Stimulated activated CD4-positive, alpha-beta T cell treated with anti-CD3 and anti-CD28 coated beads, TNF-alpha, amount 100 ng/mL, for 48 hours (primary cell): Measurements from ENCODE around the gene PKMYT1.

Experiments used
- DNase-seq, 3 donors: peaks; one replicate each; pipeline ENCODE4 v3.0.0-alpha.2; 2020; ENCODE audit warnings: low read depth in 3 of 3

PKMYT1 gene

DNA sequence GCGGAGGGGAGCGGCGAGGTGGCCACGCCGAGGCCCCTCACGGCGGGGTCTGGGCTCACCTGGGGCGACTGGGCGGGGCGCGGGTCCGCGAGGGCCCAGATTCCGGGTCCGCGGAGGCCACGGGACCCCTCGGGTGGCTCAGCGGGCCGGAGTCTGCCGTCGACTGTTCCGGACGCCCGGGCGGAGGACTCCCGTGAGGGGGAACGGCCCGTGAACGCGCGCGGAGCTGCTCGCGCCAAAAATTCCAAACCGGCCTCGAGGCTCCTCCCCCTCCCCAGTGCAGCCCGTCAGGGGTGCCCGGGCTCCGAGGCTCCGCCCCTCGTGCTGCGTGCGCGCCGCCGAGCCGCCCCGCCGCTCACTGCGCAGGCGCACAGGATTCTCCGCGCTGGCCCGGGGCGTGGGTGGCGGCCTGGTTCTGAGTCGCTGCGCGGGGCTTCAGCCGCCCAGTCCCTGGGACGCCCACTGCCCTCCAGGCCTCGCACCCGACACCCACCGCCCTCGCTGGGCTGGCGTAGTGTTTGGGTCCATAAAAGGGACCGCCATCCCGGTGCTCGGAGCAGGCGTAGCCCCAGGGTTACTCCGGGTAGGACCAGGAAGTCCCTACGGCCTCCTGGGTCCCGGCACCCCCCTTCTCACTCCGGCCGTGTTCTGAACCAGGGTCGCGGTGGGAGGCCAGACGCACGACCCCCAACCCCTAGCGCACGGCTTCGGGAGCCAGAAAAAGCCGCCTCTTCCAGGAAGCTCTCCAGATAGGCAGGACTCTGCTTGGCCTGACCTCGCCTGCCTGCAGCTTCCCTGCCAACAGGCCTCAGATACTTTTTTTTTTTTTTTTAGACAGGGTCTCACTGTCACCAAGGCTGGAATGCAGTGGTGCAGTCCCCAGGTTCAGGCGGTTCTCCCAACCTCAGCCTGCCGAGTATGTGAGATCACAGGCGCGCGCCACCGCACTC is at the start of gene PKMYT1:
Gene PKMYT1, minus strand, starts transcription at position 220 of the 950 bp plus-strand sequence. CDS start 789 bp downstream, outside the sequence.
- peak; percentile 89 to 97 (median 91) for DNase-seq

DNA sequence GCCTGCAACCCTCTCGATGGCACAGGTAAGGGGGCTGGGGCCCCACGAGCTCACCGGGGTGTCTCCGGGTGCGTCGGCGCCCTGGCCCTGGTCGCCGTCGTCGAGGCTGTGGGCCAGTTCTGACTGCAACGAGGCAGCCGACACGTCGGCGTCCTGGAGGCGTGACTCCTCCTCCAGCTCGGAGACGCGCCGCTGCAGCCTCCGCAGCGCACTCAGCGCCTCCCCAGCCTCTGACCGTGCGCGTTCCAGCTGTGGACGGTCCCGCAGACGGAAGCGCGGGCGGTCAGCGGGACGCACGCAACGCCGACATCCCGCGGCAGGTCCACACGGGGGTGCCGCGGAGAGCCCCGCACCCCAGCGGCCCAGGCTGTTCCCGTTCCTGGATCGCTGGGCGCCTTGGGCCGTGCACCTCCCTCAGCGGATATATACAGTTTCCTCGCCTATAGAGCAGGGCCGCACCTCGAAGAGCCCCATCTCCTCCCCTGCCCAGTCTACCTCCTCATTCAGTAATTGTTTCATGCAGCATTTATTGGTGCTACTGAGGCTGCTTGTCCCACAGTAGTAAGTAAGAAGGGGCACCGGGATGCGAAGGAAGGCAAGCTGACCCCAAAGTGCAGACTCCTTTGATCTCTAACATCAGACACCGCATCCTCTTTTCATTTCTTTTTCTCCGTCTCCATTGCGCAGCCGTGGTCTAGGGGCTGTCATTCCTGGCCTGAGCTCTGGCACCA is 49.4 kb upstream of the PKMYT1 start:
- DNase-seq, result peak in 1 of 3 donors; percentile 29

DNA sequence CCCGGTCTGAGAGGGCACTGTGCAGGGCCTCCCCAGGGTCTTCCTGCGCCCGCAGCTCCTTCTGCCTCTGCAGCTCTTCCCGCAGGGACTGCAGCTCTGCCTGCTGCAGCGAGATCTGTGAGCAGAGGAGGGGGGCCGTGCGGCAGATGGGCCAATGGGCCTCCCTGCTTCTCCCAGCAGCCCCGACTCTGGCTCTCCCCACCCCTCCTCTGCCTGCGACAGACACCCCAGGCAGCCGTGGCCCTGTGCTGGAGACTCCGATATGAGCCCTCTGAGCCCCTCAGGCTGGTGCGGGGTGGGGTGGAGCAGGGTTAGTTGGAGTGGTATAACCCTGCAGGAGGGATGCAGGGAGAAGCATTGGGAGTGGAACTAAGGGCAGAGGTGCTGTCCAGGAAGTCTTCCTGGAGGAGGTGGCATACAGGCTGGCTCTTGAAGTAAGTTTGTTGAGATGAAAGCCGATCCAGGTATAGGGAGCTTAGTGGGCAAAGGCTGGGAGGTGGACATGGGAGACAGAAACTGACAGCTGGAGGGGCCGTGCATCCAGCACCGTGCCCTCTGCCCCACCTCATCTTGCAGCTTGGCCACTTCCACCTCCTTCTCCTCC is 48.6 kb upstream of the PKMYT1 start:
- no peak for DNase-seq

DNA sequence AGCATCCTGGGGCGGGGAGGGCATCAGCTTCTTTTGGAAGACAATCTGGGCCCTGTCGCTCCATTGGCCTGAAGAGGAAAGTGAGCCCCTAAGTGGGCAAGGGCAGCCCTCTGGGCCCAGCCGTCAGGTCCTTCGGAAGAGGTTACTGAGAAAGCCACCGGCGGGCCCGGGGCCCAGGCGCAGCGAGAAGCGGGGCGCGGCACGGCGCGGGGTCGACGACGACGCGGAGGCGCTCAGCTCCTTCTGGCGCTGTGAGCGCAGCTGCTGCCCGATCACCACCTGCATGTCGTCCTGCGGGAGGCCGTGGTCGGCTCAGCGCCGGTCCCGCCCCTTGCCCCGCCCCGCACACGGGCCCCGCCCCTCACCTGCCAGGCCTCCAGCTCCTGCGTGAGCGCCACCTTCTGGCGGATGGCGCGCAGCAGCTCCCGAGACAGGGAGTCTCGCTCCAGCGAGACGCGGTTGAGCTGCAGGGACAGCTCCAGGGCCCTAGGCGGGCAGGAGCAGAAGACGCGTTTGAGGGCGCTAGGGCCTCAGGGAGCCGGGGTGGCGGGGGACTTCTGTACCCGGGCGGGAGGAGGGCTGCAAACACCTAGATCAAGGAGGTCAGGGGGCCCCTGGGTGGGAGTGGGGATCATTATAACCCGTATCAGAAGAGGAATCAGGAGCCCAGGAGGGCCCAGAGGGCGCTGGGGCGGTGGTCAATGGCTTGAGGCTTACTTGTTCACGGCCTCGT is 47.9 kb upstream of the PKMYT1 start:
- DNase-seq, result peak; percentile 77 to 90 (median 83)

DNA sequence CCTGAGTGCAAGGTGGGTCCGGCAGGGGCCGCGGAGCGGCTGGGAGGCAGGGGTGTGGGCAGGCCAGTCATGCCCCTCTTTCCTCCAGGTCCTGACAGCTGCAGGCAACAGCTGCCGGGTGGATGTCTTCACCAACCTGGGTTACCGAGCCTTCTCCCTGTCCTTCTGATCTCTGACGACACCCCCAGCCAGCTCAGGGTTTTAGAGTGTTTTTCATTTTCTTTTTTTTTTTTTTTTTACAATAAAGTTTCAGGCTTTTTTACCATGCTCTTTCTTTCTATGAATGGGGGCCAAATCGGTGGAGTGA is 47.2 kb upstream of the PKMYT1 start:
- no peak for DNase-seq

DNA sequence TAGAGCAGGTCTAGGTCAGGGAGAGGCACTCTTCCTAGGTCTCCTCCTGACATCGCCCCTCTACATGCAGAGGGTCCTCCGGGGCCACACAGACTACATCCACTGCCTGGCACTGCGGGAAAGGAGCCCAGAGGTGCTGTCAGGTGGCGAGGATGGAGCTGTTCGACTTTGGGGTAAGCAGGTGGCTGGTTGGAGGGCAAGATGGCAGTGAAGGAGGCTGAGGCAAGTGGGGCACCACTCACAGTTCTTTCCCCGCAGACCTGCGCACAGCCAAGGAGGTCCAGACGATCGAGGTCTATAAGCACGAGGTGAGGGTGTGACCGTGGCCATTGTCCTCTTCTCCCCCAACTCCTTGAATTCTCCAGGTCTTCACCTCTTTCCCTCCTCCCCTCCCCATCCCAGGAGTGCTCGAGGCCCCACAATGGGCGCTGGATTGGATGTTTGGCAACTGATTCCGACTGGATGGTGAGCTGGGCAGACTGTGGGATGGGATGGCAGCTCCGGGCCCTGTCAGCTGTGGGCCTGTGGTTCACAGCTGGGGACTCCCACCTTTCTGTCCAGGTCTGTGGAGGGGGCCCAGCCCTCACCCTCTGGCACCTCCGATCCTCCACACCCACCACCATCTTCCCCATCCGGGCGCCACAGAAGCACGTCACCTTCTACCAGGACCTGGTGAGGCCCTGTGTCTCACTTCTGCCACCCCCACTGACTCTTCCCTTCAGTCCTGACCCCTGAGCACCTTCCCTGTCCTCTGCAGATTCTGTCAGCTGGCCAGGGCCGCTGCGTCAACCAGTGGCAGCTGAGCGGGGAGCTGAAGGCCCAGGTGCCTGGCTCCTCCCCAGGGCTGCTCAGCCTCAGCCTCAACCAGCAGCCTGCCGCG is 46.6 kb upstream of the PKMYT1 start:
- no peak for DNase-seq

DNA sequence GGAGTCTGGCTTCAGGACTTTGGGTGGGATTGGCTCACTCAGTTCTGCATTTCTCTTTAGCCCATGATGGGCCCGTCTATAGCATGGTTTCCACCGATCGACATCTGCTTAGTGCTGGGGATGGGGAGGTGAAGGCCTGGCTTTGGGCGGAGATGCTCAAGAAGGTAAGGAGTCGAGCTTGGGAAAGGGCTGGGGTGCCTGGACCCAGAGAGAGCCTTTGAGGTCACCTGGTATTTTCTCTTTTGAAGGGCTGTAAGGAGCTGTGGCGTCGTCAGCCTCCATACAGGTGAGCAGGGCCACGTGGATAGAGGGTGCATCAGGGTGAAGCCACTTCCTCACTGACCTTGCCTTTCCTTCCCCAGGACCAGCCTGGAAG is 45.7 kb upstream of the PKMYT1 start:
- DNase-seq, result no peak

DNA sequence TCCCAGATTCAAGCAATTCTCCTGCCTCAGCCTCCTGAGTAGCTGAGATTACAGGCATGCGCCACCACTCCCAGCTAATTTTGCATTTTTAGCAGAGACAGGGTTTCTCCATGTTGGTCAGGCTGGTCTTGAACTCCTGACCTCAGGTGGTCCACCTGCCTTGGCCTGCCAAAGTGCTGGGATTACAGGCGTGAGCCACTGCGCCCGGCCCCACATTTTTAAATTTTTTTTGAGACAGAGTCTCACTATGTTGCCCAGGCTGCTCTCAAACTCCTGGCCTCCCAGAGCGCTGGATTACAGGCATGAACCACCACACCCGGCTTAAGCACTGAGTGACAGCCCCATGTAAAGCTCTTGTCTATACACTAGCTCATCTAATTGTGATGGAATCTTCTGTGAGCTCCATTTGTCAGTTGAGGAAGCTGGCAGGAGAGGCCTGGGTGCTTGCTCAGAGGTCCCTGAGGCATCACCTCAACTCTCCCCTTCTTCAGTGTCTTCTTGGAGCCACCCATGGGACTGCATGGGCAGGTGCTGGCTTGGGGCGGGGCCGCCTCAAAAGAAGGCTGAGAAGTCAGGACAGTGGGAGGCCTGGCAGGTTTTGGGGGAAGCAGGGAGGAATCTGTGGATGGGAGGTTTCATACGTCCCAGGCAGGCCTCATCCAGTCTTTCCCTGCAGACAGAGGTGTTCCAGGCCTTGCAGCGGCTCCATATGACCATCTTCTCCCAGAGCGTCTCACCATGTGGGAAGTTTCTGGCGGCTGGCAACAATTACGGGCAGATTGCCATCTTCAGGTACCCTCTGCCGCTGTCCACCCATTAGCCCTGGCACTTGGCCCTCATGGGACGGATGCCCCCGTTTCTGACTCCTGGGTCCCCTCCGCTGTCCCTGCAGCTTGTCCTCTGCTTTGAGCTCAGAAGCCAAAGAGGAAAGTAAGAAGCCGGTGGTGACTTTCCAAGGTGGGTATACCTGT is 45.1 kb upstream of the PKMYT1 start:
- DNase-seq, result no peak

DNA sequence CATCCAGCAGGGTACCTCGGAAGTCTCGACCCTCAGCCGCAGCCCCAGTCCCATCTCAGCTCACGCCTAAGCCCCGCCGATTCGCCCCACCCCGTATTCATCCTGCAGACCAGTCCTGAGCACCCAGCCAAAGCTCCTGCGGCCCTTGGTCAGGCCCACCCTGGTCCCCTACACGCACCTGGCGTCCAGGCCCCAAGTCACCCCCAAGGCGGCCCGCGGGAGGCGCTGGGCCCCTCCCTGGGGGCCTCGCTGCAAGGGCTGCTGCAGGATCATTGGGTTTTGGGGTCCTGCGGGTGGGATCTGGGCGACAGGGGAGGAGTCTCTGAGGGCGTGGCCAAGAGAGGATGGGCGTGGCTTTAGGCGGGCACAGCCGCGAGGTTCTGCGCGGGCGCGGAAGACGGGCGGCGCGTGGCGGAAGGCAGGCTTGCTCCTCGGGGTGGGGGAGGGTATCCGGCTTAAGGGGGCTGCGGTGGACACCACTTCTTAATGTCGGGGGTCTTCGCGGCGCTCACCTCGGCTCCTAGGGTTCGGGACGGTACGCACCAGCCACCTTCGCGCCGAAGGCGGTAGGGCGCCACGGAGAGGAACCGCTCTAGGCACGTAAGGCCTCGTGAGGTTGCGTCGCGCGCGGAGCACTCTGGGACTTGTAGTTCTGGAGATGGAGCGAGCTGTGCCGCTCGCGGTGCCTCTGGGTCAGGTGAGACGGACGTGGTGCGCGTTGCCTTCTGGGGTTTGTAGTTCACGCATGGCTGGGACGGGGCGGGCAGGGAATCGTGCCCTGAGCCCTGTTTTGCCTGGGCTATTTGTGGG is 43.6 kb upstream of the PKMYT1 start, which contains the start of the genes HCFC1R1 and THOC6:
Gene HCFC1R1, minus strand, starts transcription at position 274 of the 810 bp plus-strand sequence. Its CDS starts 1 bp downstream, at position 273.
Gene THOC6, plus strand, starts transcription at position 367 of the 810 bp plus-strand sequence. Its CDS starts 292 bp downstream, at position 659.
- DNase-seq, result peak; percentile 92 to 93 (median 92)

DNA sequence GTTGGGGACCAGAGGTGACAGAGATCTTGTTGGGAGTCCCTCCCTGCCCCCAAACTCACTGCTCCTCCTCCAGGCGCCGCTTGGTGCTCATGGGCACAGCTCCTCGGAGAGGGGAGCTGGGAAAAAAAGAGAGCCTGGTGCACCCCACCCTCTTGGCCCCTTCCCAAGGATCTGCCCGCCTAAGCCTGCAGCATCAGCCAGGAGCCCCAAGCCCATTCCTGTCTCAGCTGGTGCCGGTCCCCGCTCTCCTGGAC is 43.1 kb upstream of the PKMYT1 start:
- no peak for DNase-seq

DNA sequence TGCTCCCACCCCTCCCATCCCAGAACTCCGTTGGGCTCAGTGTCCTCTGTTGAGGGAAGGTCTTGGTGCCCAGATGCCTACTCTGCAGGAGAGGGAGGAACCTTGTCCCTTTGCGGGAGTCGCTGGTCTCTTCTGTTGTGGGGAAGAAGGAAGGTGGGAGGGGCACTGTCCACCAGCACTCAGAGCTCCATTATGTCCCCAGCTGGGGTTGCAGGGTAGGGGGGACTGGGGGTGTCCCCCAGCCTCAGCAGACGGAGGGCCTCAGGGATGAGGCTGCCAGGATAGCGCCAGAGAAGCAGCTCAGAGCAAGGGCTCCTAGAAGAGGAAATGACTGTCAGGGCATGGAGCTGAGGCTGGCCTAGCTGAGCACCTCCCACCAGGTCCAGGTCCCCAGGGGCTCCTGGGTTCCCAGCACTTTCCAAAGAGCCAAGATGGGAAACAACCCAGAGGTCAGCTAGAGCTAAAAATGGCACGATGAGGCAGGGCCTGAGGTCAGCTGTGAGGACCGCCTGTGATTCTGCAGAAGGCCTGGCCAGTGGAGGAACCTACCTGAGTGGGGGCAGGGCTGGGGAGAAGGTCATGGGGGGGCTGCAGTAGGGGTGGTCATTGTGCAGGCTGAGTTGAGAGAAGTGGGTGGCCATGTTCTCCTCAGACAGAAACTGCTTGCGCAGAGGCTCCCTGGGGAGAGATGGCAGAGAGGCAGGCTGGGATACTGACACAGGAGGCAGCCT is 42.6 kb upstream of the PKMYT1 start:
- no peak for DNase-seq

DNA sequence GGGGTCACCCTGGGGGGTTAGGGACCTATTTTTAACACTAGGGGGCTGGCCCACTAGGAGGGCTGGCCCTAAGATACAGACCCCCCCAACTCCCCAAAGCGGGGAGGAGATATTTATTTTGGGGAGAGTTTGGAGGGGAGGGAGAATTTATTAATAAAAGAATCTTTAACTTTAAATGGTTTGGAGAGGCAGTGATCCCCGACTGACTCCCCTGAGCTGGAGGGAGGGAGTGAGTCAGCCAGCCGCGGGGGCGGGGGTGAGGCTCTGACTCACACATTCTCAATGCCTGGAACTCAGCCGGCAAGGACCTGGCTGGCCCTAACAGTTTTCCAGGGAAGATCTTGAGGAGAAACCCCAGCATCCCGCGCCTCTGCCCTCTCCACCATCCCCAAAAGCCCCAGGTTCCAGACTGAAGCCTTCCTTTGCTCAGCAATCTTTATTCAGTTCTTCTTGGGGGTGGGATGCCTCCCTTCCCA is 42.0 kb upstream of the PKMYT1 start:
- DNase-seq, result peak; percentile 72 to 92 (median 86)

DNA sequence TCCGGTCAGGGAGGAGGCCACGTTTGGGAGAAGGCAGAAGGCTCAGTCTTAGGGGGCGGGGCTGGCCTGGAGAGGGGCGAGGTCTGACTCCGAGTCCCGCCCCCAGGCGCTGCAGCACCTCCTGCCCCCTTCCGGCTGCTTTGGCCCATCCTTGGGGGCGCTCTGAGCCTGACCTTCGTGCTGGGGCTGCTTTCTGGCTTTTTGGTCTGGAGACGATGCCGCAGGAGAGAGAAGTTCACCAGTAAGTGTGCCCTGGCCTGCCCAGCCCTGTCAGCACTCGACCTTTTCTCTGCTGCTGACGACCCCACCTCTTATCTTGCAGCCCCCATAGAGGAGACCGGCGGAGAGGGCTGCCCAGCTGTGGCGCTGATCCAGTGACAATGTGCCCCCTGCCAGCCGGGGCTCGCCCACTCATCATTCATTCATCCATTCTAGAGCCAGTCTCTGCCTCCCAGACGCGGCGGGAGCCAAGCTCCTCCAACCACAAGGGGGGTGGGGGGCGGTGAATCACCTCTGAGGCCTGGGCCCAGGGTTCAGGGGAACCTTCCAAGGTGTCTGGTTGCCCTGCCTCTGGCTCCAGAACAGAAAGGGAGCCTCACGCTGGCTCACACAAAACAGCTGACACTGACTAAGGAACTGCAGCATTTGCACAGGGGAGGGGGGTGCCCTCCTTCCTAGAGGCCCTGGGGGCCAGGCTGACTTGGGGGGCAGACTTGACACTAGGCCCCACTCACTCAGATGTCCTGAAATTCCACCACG is 41.4 kb upstream of the PKMYT1 start:
- DNase-seq, result peak; percentile 76 to 91 (median 88)

DNA sequence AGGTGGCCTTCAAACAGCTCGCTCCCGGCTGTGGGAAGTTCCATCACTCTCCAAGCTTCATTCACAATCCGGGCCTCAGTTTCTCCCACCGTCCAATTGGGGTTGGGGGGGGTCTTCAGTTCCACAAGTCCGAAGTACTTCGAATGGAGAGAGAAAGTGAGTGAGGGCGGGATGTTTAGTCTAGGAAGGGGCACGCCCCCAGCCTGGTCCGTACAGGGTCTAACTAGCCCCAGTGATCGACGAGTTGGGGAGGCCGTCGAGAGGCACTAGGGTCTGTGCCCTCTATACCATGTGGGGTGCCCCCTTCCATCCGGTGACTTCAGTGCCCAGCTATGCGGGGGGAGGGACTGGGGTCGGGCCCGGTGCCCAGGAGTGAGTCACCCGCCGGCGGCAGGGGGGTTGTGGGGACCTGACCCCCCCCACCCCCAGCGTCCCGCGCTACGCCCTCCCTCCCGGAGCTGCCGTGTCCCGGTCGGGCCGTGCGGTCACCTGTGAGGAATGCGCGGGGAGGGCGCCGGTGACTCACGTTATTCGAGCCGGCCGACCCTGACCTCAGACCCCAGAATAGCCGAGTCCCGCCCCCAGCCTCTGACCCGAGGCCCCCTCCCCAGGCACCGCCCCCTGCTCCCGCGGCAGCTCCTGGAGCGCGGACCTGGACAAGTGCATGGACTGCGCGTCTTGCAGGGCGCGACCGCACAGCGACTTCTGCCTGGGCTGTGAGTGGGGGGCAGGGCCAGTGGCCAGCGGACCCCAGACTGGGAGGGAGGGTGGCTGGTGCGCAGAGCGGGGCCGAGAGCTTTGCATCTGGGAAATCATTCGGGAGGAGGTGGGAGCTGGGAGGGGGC is 40.6 kb upstream of the PKMYT1 start:
- DNase-seq, result peak in 1 of 3 donors; percentile 22

DNA sequence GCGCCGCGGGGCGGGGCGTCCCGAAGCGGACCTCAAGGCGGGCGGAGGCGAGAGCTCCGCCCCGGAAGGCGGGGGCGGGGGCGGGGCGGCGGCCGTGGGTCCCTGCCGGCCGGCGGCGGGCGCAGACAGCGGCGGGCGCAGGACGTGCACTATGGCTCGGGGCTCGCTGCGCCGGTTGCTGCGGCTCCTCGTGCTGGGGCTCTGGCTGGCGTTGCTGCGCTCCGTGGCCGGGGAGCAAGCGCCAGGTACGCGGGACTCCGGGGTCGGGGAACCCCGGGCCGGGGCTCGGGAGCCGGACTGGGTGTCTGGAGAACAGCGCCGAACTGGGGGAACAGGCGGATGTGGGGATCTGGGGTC is 40.0 kb upstream of the PKMYT1 start, which contains the start of gene TNFRSF12A:
Gene TNFRSF12A, plus strand, starts transcription at position 122 of the 357 bp plus-strand sequence. Its CDS starts 30 bp downstream, at position 152.
- DNase-seq, result peak in 1 of 3 donors; percentile 38

DNA sequence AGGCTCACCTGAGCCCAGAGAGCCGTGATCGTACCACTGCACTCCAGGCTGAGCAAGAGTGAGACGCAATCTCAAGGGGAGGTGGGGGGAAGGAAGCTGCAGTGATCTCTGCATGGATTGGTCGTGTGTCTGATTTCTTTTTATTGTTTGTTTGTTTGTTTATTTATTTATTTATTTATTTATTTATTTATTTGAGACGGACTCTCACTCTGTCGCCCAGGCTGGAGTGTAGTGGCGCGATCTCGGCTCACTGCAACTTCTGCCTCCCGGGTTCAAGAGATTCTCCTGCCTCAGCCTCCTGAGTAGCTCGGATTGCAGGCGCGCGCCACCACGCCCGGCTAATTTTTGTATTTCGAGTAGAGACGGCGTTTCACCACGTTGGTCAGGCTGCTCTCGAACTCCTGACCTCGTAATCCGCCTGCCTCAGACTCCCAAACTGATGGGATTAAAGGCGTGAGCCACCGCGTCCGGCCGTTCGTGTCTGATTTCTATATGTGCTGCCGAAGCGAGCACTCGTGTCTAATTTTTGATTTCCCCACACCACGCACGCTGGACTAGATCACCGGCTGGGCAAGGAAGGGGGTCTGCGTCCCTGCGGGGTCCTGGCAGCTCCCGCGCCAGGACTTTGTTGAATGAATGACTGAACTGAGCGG is 39.5 kb upstream of the PKMYT1 start:
- DNase-seq, result no peak
